HTR-8/SVneo (cell line): ENCODE measurements around the gene GDF7.
A peak's percentile ranks its signal among the peaks of the same experiment; 100 is the strongest.

Experiments
- DNase-seq: peaks from one replicate; pipeline ENCODE4 v3.0.0; 2011; ENCODE audit warnings: low spot score, mixed read lengths; ENCODE audit not compliant: insufficient read length
- FAIRE-seq: peaks from 2 replicates; lab custom pipeline; 2011; peaks lifted over from hg19 to GRCh38; lab: Jason Lieb, UNC

The GDF7 gene

GRCh38 chr2:20725782-20726181 is 58.8 kb downstream of the GDF7 start:
- FAIRE-seq = no peak
- no peak for DNase-seq

GRCh38 chr2:20726913-20727312 is 60.0 kb downstream of the GDF7 start:
- FAIRE-seq = no peak

GRCh38 chr2:20728114-20728758 is 61.3 kb downstream of the GDF7 start:
- no peak for DNase-seq
- FAIRE-seq = peak; percentile 55

More at GRCh38 chr2:20726913-20727312, 60.0 kb downstream of the GDF7 start:
- DNase-seq = no peak
